ENCODE data around the gene NAPA. TPM values are rescaled to one million over a fixed set of nuclear protein-coding genes. Genes with fewer than 3 reads are reported as not detected.
A peak's percentile ranks its signal among the peaks of the same experiment; 100 is the strongest.

Gene NAPA
- total and polyA plus RNA-seq, 8 donors: 47.2 to 121 (median 60.4) TPM

GRCh38 chr19:47473336-47473735 is 41.5 kb downstream of the NAPA start:
- Histone ChIP-seq H3K36me3 (no peaks in the 10 kb centered on the region), H3K27ac (no peak overlapping the region), H3K4me3 (no peak overlapping the region), H3K4me1 (peaks cover 0 to 4% (median 0%) of the 10 kb centered on the region in 3 donors), H3K9me3 (no peaks in the 10 kb centered on the region), H3K27me3 (no peaks in the 10 kb centered on the region)
- FAIRE-seq (no peak), DNase-seq (no peak), ATAC-seq (no peak)
- intact Hi-C loops (cut with DNase I): no loop called here
- TF ChIP-seq CTCF (IDR thresholded peaks at IDR 0.05): no peak
- WGBS, 2 donors: 73 to 77% methylated on average over 10 of the region's 10 CpGs

- H3K36me3 ChIP-seq: no peaks in the 10 kb centered on the region
- H3K4me3 ChIP-seq: peak within 1 kb of the TSS in 3 of 4 donors; percentile 26 to 56 (median 43)
- H3K4me1 ChIP-seq: peaks cover 0 to 4% (median 0%) of the 10 kb centered on the region in 3 donors
- H3K27me3 ChIP-seq: no peaks in the 10 kb centered on the region
- no peaks in the 10 kb centered on the region for H3K9me3 ChIP-seq
- no peak within 1 kb of the TSS for H3K27ac ChIP-seq
- intact Hi-C loops (cut with DNase I): no loop called here
- ATAC-seq (peak; percentile 88 to 94 (median 91)), DNase-seq (peak; percentile 81 to 92 (median 87)), FAIRE-seq (no peak)
- TF ChIP-seq CTCF (IDR thresholded peaks at IDR 0.05): no peak
- 3 to 7% methylated on average over 13 to 27 of the region's 29 CpGs for WGBS, 2 donors
These were observed 43.0 kb downstream of the NAPA start, which contains the start of gene SLC8A2 for GRCh38 chr19:47471733-47472457. SLC8A2 (minus strand) TSS chr19:47471893; CDS start chr19:47466403, 5,490 bp downstream.

- no peaks in the 10 kb centered on the region for H3K9me3 ChIP-seq
- intact Hi-C loops (cut with DNase I): no loop called here
- 1 to 3% methylated on average over 5 to 16 of the region's 16 CpGs for WGBS, 2 donors
- no peaks in the 10 kb centered on the region for H3K27me3 ChIP-seq
- TF ChIP-seq CTCF (IDR thresholded peaks at IDR 0.05): no peak
- ATAC-seq: peak; percentile 16 to 40 (median 18)
- peak overlapping the region in 3 of 4 donors; percentile 26 to 56 (median 43) for H3K4me3 ChIP-seq
- H3K27ac ChIP-seq: no peak overlapping the region
- no peaks in the 10 kb centered on the region for H3K36me3 ChIP-seq
- DNase-seq: peak in 1 of 6 donors; percentile 36
- no peak for FAIRE-seq
- peaks cover 0 to 4% (median 0%) of the 10 kb centered on the region in 3 donors for H3K4me1 ChIP-seq
These were observed 43.5 kb downstream of the NAPA start for GRCh38 chr19:47471381-47471732.

- TF ChIP-seq CTCF (IDR thresholded peaks at IDR 0.05): no peak
- FAIRE-seq: no peak
- no peak overlapping the region for H3K4me3 ChIP-seq
- H3K36me3 ChIP-seq: no peaks in the 10 kb centered on the region
- no peak overlapping the region for H3K27ac ChIP-seq
- peak in 1 of 6 donors; percentile 40 for DNase-seq
- ATAC-seq: no peak
- intact Hi-C loops (cut with DNase I): no loop called here
- no peaks in the 10 kb centered on the region for H3K27me3 ChIP-seq
- peaks cover 0 to 4% (median 0%) of the 10 kb centered on the region in 3 donors for H3K4me1 ChIP-seq
- WGBS, 2 donors: 23 to 24% methylated on average over 13 of the region's 13 CpGs
- no peaks in the 10 kb centered on the region for H3K9me3 ChIP-seq
These were observed 44.2 kb downstream of the NAPA start for GRCh38 chr19:47470447-47471195.

All from pancreas (tissue), 10 donors.